NK-92 treated with Interleukin-12 subunit alpha and Interleukin-12 subunit beta, amount 100 ng/mL, for 24 hours (cell line): Measurements from ENCODE around the gene DNAH1.

Experiments
- DNase-seq: peaks from one replicate; lab custom pipeline; 2025; lab: John Stamatoyannopoulos, UW

The DNAH1 gene

GRCh38 chr3:52435246-52436101, 119.4 kb downstream of the DNAH1 start:
- DNase-seq = no peak

- DNase-seq = no peak
These were observed 120.5 kb downstream of the DNAH1 start for GRCh38 chr3:52436500-52437149.

GRCh38 chr3:52437326-52438103, 121.4 kb downstream of the DNAH1 start:
- no peak for DNase-seq

DNA sequence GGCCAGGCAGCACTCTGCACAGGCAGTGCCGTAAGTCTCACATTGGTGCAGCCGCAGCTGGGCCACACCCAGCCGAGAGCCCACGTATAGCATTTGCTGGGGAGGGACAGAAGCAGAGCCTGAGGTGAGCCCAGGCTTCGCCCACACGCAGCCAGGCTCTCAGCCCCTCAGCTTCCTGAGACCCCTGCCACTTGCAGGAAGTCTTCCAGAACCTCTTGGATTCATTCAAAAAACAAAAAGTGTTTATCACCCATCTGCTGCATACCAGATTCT, 121.9 kb downstream of the DNAH1 start:
- DNase-seq = no peak

DNA sequence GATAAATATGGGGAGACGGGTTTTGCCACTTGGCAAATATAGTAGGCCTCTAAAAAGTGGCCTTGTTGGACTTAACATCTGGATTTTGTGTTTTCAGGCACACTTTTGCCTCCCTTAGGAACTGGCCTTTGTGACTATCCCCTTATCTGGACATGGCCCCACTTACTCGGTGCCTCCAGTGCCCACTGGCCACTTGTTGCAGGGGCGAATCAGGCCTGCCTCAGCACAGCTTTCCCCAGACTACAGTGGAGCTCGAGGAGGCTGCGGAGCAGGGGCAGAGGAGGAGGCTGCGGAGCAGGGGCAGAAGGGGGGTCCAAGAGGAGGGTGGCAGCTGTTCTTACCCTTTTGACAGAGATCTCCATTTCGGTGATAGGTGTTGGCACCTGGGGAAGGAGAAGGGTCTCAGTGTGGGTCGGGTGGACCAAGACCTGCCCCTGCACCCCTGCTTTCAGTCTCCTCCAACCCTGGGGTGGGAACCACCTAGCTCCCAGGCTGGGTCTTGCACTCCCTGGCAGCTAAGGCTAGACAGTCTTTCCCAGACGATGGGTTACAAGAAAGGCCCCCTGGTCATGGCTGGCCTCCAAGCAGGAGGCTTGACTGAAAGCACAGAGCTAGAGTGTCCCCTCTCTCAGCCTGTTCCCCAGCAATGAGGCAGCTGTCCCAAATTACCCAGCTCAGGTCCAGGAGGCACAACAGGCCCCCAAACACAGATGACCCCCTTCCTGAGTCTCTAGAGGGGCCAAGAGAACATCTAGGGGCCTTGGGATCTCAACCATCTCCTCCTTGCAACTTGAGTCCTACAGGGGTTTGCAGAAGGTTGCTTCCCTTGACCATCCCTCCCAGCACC, 122.7 kb downstream of the DNAH1 start:
- DNase-seq = no peak

DNA sequence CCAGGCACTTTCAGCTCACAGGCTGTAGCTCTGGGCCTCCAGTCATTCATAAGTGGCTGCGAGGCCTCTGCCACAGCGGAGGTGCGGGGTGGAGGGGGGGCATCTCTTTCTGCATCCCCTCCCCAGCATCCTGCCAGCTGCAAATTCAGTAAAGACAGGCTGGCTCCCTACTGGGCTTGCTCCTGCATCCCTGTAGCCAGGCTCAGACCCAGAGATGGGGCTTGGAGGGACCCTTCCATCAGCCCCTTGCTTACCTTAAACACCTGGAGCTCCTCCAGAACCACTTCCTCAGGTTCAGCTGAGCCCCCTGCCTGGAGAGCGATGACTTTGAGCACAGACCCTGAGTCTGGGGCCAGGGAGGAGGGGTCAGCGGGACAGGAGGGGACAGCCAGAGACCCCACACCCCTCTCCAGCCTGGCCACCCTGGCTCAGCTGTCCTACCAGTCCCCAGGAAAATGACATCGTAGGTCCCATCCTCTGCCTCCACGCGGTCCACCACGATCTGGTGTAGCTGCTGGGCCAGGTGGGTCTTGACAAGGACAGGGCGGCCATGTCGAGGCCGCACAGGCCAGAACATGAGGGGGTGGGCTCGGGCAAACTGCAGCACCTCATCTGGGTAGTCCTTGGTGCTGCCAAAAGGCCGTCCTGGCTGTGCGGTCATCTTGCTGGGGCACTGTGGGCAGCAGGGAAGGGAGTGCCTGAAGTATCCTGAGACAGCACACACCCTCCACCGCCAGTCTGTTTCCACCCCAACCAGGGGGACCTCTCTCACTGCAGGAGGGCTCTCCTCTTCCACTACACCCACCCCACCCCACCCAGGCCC, 123.5 kb downstream of the DNAH1 start:
- no peak for DNase-seq

DNA sequence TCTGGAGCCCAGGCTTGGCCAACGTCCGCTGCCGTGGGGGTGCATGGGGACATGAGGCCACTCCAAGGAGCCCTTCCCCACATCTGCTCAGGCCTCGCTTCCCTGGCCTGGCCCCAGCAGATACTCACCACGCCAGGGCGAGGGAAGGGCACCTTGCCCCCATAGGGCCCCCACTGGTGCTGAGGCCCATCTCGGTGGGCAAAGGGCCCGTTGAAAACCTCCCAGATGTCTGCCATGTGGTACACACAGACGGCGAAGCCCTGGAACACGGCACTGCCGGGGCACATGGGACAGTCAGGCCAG, 124.1 kb downstream of the DNAH1 start:
- no peak for DNase-seq

DNA sequence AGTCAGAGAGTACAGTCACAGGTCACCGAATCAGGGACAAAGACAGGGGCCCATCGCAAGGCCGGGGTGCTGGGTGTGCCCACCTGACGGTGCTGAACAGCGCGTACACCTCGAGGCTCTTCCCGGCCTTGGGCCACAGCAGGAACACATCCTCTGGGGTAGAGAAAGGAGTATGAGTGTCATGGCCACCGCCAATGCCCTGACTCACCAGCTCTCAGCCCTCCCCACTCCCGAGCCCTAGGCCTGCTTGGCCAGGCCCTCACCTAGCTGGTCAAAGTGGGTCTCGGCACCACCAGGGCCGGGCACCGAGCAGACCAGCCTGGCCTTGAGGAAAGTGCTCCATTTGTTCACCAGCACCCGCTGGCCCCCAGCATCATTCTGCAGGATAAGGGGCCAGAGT, 124.6 kb downstream of the DNAH1 start:
- no peak for DNase-seq

- DNase-seq = no peak
These were observed 125.1 kb downstream of the DNAH1 start for GRCh38 chr3:52441091-52441771.

DNA sequence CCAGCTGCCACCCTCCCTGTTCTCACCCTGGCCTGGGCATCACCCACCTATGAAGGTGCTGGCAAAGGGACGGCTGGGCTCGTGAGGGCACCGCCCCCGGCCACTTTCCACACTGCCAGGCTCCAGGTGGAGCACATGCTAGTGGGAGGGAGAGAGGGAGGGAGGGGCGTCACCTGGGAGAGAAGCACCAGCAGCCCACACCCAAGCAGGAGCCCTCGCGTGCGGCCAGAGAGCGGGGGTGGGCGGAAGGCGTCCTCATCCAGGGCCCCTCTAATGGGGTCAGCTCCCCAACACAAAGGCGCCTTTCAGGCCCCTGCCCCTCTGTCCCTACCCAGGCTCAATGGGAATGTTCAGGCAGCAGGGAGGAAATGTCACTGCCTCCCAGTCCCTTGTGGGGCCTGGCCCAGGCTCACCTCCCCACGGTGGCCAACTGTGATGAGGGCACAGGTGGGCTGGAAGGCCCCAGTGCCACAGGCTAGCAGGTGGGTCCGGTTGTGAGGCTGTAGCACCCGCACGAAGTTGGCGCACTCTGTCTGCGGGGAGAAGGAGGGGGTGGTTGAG, 125.7 kb downstream of the DNAH1 start:
- no peak for DNase-seq

DNA sequence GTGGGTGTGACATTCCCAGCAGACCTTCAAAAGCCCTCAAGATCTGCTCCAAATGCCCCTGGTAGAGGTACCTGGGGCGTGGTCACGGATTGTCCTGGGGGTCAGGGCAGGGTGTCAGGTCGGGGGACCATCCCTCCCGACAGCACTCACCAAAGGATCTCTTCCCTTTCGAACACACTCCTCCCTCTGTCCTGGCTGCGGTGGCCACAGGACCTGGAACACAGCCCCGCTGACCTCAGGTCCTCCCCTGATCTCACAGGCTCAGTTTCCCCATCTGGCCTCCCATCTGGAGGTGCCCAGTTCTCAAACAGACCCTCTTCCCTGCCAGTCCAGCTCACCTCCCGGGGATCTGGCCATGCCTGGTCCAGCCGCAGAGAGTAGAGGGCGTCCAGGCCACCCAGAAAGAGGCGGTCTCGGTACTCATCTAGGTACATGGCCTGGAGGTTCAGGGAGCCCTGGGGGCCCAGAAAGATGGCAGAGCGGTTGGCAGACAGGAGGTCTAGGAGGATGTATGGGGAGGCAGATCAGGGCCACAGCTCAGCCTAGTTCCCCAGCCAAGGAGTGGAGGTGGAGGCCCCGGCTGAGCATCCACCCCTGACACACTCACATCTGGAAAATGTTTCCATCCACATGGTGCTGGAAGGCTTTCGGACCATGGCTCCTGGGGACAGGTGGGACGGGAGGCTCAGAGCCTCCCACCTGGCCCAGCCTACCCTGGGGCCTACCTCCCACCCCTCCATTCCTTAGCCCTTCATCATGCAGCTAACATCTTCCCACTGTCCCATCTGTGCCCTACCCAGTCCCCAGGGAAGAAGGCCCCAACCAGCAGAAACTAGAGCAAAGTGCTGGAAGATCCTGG, 126.5 kb downstream of the DNAH1 start:
- no peak for DNase-seq

DNA sequence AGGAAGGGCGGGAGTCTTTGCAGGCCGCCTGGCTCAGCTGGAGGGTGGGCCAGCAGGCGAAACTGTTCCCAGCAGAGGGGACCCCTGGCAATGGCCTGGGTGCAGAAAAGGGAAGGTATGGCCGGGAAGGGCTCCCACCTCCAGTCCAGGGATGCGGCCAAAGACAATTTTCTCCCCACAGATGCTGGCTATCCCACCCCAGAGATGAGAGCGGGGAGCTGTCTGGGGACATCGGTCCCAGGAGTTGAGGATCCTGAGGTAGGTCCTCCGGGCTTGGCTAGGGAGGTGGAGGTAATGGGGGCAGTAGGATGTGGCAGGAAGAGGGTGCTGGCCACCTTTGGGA, 127.1 kb downstream of the DNAH1 start:
- no peak for DNase-seq

GRCh38 chr3:52443791-52444687, 127.9 kb downstream of the DNAH1 start:
- DNase-seq = no peak

DNA sequence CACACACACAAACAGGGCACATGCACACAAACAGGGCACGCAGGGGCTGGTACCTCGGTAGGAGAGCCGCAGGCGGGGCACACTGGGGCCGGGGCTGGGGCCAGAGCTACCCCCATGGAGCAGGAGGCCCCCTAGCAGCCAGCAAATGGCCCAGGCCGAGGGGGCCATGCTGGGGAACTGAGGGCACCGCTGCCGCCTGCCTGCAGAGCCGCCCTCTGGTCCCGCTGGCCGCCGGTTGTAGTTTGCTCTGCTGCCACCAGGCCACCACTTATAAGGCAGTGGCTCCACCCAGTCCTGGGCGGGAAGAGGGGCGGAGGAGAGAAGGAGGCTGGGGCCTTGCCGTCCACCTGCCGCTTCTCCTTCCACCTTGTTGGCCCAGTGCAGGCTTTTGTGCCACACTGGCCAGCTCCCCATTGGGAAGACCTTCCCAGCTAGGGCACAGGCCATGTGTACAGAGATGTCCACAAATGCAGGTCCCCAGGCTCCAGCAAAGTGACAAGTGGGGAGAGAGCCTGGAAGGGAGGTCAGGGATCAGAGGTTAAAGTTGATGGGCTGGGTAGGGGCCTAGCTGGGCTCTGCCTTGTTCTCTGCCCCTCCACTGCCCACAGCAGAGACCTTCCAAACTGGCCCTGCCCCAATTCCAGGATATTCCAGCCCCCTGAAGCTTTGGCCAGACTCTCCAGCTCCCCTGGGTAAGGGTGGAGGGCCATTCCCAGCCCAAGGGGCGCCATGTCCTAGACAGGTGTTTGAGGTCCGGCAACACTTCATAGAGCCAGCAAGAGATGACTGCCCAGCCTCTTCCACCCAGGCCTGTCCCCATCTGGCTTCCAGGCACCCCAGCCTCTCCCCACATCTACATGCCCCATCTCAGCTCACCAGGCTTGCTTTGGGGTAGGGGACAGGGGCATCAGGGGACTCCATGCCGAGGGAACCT, 129.0 kb downstream of the DNAH1 start, which contains the start of gene SEMA3G:
TSS of gene SEMA3G (minus strand) at position 244 of the 934 bp plus-strand sequence. CDS start at position 168, 76 bp downstream.
- no peak for DNase-seq

DNA sequence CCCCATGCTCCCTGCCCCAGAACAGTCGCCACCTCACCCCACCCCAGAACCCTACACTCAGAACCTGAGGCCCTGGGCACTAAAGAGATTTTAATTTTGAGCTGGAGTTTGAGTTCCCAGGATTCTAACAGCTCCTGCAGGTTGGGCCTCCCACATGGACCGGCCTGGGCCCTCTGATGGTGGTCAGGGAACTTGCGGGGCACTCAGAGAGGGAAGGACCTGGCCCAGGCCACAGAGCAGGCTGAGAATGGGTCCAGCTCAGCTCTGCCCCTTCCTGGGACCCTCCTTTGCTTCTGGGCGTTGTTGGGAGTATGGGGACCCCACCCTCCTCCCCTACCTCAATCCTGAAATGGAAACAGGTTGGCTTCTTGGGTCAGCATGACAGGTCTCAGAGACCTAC, 129.9 kb downstream of the DNAH1 start:
- DNase-seq = no peak

DNA sequence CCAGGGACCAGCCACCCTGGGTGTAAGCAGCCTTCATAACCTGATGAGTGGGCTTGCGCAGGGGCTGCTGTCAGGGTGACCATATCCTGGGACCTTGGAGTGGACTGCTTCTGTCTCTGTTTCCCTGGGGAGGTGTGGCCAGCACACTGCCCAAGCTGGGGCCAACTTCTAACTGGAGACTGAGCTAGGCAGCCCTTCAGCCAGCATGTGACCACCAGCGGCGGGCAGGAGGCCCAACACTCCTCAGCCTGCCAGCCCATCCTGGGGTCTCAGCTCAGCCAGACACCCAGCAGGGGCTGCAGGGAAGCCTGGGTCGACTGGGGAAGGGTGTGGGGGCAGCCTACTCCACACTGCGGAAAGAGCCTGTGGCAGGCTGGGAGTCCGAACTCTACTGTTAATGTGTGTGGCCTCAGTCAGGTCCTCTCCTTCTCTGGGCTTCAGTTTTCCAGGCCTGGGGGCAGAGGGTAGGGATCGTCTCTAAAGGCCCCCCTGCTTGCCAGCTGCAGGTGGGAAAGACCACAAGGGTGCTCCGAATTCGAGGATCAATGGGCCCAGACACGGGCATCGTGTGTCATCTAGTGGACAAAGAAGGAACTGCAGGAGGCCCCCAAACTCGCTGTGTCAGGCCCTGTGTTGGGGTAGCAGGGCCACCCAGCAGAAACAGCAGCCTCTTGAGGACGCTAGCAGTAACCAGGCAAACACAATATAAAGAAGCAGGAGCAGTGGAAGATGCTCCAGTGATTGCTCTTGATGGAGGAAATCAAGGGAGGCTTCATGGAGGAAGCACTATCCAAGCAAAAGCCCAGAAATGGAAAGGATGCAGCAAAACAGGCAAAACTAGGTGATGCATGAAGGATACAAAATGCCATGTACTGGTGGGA, 130.8 kb downstream of the DNAH1 start:
- DNase-seq = peak; percentile 36
